Measurements from ENCODE around the gene RSBN1L.
"Not testable (repeated sequence)": the region's sequence is repeated elsewhere in the genome, so short reads cannot be mapped to it uniquely, and the experiment has no call there.

Gene RSBN1L

DNA sequence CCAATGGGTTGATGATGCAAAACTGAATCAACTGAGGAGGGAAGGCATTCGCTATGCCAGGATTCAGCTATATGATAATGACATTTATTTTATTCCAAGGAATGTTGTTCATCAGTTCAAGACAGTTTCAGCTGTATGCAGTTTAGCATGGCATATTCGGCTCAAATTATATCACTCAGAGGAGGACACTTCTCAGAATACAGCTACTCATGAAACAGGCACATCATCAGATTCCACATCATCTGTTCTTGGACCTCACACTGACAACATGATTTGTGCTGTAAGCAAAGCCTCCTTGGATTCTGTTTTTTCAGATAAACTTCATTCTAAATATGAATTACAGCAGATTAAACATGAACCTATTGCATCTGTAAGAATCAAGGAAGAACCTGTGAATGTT, 82.3 kb downstream of the RSBN1L start:
- DNase-seq = no peak

DNA sequence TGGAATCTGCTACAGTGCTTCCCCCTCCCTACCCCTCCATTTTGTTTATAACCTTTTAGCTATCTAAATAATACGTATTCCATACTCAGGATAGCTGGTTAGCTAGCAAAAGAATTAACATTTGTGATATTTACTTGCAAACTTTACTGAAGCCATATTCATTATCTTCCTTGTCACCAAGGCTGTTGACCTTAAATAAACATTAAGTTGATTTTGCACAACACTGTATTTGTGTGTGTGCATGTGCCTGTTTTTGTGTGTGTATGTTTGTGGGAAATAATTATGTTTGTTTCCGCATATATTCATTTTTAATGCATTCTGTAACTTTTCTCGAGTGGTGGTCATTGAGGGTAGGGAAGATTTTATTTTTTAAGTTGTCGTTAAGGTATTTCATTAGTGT, 86.1 kb downstream of the RSBN1L start:
- no peak for DNase-seq

DNA sequence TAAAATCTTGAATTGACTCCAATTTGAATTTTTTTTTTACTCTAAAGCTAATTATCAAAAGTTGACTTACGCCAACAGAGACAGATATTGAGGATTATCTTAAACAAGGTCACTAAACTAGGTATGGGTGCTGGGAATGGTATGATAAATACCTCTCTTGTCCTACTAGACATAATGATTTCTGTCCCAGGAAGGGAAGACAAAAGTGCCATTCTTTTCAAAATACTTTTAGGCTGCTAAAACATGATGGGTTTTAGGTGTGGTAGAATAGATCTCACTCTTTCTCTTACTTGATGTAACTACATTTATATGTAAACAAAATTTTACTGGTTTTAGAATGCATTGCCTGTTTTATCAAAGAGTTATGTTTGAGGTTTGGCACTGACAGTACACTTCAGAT, 86.9 kb downstream of the RSBN1L start:
- no peak for DNase-seq

DNA sequence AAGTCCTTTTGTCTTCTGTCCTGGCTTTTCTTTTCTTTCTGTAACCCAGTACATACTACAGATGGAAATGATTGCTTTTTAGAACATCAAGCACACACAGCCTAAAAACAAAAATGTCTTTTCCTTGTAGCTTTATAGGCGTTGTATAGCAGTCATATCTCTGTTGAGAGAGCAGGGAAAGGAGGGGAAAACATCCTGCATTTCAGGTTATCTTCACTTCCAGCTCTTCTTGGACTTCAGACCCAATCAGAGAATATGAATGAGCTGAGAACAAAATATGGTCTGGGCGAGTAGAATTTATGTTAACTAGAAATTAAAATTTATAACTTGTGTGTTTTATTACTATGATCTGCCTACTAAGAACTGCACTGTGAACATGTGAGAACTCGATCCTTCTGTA, 87.3 kb downstream of the RSBN1L start:
- no peak for DNase-seq

DNA sequence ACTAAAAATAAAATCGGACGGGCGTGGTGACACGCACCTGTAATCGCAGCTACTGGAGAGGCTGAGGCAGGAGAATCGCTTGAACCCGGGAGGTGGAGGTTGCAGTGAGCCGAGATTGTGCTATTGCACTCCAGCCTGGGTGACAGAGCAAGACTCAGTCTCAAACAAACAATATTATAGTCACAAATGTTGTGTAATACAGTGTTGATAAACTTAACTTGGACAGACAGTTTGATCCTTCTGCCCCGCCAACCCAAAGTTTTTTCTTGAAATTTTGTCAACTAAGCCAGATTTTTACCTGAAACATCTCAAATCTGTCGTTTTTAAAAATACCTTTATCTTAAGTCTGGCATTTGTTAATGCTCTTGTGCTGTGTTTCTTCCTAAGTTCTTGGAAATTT, 88.2 kb downstream of the RSBN1L start:
- not testable (repeated sequence) for DNase-seq

DNA sequence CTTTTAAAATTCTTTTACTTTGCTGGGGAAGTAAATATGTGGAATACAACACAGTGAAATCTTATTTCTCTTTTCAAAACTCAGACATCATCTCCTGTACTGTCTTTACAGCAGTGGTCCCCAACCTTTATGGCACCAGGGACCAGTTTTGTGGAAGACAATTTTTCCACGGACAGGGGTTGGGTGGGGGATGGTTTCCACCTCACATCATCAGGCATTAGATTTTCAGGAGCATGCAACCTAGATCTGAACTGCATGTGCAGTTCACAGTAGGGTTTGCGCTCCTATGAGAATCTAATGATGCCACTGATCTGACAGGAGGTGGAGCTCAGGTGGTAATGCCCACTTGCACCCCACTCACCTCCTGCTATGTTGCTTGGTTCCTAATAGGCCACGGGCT, 89.8 kb downstream of the RSBN1L start:
- no peak for DNase-seq

DNA sequence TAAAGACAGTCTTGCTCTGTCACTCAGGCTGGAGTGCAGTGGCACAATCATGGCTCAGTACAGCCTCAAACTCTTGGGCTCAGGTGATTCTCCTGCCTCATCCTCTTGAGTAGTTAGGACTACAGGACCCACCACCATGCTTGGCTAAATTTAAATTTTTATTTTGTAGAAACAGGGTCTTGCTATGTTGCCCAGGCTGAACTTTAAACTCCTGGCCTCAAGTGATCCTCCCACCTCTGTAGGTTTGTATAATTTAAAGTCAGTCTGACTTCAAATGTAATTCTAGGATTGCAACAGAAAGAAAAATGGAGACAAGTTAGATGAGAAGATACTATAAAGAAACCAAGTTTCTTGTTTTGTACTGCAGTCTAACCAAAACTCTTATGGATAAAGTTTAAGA, 90.5 kb downstream of the RSBN1L start:
- DNase-seq = no peak

DNA sequence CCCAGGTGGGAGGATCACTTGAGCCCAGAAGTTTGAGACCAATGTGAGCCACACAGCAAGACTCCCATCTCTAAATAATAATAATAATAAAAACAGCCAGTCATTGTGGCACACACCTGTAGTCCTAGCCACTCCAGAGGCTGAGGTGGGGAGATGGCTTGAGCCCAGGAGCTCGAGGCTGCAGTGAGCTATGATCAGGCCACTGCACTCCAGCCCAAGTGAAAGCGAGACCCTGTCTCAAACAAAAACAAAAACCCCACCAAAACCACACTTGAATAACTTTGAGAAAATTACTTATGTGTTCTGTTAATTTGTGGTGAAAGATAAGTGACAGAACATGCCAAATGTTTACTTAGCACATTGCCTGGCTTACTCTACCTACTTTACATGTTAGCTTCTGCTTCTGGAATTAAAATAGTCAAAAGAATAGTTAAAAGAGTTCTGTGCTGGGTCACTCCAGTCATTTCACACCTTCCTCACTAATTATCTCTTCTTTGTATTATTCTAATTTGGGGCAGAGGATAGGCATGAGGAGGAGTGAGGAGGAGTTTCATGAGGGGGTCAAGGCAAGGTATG, 92.2 kb downstream of the RSBN1L start:
- DNase-seq = no peak

DNA sequence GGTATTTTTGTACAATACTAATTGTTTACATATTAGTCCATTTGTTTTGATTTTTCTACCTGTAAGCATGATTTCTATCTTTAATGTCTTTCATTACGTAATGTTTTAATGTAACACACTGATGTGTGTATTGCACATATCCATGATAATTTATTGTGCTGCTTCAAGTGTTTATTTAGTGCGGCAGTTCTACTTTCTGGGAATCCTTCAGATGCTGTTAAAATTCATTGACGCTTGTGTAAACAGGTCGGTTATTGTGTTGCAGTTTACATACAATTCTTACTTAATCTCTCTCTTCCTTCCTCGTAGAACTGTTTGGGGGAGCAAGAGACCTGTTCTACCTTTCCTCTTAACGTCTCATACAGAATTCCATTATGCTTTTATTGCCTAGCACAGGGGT, 95.1 kb downstream of the RSBN1L start:
- no peak for DNase-seq

DNA sequence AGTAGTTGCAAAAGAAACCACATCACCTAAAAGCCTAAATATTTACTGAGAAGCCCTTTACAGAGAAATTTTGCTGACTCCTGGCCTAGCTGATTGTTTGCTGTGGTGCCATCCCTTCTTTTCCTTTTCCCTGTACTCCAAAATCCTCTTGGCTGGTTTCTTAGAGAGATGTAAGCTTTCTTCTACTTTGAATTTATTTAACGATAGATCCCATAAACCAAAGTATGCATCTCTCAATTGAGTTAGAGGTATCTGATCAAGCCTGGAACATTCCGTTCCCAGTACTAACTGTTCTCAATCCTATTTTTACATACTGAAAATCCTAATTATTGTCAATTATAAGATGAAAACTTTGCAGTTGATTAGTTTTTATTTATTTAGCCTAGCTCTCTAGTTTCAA, 95.7 kb downstream of the RSBN1L start:
- no peak for DNase-seq

DNA sequence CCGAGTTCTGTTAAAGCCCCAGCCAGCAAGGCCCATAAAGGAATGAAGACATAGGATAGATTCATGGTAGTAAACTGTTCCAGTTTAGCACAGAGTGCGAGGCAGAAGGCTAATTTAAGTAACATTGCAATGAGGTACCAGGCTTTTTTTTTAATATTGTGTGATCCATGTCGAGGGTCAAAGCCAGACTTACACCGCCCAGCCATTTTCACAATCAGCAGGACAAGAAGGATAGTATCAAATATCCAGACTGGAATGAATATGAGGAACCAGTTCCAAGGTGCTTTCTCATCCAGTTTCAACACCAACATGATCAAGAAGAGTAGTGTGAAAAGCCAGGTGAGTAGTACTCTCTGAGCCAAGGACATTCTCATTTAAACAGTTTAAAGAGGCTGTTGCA, 97.7 kb downstream of the RSBN1L start:
- no peak for DNase-seq

DNA sequence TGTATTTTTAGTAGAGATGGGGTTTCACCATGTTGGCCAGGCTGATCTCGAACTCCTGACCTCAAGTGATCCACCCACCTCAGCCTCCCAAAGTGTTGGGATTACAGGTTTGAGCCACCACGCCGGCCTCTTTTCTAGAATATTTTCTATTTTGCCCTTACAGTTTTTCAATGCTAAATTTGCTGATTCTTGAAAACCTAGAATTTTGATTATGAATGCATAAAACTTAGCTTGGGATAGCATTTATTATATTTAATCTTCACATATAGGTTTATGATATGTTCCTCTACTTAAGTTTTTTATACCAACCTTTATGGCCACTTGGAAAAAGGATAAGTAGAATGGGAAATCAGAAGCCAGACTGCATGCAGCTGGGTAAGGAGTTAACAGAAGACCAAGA, 99.8 kb downstream of the RSBN1L start:
- no peak for DNase-seq

DNA sequence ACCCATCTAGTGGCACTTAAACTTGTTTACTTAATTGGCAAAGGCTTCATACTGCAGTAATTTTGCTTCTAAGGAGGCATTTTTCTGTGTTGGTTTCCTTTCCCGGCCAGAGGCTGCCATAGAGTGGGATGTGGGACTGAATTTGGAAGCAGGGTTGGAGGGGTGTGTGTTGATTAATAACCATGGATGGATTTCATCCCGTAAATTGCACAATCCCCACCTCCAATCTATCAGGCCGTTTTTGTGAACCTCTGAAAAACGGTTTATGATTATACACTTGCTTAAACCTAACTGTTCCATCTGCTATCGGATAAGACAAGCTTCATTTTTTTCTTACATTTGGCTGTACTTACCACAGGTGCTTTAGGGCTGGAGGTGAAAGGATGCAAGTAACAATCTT, 100.7 kb downstream of the RSBN1L start:
- no peak for DNase-seq

DNA sequence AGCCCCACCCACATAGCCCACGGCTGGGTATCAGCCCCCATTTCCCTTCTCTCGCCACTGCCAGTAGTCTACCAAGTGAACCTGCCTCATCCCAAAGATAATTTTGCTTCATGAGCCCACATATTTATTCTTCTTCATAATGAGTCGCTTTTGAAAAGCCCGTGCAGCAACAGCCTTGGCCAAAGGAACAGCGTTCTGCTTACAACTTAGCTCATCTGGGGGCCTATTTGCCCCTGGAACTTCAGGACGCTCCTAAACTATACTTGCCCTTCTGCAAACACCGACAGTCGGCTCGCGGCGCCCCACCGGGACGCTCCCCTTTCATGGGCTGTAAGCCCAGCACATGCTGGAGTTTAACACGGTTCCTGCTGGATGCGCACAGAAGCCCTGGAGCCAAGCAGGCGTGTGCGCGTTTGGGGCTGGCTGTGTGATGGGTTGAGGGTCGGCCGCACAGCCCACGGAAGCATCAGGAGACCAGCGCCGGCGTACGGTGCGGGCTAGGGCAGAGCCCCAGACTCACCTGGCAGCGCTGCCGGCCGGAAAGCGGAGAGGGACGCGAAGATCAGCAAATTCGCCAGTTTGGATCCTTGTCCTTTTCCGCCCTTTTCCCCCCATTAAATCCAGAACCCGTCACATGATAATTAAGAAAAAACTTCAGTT, 101.6 kb downstream of the RSBN1L start:
- DNase-seq = peak; percentile 30

DNA sequence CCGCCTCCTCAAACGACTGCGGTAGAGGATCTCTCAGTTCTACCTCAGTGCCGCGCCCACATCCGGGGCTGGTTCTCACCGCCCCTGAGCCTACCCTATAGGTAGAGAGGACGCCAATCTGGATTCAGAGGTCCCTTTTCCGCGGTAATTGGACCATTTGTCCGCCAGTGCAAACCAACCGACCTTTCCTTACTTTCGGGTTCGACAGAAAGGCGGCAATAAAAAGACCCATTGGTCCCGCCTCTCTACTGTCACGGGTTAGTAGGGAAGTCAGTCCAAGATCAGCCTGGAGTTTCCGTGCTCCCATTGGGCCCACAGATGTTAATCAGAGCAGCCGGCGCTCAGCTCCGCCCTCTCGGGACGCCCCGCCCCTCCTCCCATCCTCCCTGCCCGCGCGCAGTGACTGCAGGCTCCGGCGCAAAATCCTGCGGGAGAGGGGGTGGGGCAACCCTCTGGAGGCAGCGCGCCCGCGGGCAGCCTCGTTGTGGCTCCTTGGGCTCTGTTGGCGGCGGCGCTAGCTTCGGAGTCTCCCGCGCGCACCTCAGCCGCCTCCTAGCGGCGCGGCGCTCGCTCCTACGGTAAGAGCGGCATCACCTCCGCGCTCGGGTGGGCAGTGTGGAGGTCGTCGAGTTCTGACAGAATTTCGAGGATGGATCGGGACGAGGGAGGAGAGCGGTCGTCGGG, 102.3 kb downstream of the RSBN1L start, which contains the start of the genes PHTF2 and TMEM60:
TSS of gene PHTF2 (plus strand) at position 380 of the 684 bp plus-strand sequence.
TSS of gene TMEM60 (minus strand) at position 41 of the 684 bp plus-strand sequence. CDS start 4,061 bp downstream, outside the sequence.
- peak; percentile 94 for DNase-seq

DNA sequence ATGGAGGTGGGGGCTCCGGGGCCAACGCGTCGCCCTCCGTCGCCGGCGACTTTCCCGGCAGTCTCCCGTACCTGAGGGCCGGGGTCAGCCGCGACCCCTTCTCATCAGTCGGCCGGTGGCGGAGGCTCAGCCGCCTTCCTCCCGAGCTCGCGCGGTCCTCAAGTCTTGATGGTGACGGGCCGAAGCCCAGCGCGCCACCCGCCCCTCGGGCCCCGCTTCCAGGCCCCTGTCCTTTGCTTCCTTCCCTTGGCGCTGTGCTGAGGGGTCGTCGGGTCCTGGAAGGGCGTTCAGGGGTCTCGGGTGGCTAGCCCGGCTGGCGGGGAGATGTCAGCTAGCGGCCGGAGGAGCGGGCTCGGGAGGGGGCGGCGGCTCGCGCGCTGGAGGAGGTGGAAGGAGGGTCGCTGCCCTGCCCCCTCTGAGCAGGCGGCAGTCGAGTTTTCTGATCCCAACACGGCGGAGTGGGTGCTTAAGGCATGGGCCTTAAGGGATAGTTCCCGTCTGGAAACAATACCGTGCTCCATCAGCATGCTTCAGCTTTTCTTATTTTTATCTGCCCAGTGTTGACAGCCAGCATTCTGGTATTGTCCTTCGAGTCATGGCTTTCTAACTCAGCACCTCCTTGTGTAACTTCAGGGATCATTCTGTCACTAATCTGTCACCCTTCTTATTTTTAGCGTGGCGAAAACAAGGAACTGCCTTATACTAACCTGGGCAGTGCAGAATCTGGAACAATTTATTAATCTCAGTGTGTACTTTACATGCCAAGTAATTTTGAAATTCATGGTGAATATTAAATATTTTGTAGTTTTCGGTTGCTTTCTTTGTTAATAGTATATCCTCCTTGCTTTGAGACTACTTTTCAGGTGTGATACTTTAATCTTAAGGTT, 103.1 kb downstream of the RSBN1L start:
- no peak for DNase-seq

DNA sequence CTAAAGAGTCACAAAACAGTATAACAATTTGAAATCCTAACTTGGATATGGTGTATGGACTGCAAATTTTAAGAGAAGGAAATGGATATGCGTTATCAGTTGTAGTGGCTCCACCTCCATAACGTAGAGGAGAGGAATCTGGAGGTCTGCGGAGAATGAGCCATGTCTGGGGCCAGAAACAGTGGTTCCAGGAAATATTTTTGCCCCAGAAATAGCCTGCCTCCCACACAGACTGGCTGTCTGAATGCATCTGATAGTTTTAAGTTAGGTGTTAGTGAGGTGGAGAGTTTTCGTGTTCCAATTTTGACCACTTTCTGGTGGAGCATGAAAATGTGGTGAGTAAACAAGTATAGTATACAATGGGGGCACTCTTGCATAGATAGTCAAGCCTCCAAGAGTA, 103.9 kb downstream of the RSBN1L start:
- no peak for DNase-seq

DNA sequence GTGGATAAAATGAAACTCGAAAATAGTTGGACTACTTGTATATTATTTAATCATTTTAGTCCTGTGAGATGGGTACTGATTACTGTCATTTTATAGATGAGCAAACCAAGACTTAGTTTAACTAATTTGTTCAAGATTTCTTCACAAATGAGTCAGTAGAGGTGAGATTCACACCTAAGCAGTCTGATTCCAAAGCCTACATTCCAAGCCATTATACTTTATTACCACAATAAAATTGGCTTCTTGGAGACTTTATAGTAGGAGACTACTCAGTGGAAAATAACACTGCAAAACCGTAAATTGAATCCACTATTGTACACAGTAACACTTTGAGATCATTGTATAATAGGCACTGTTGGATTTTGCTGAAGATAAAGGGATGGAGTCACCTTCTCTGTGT, 104.5 kb downstream of the RSBN1L start:
- DNase-seq = no peak

DNA sequence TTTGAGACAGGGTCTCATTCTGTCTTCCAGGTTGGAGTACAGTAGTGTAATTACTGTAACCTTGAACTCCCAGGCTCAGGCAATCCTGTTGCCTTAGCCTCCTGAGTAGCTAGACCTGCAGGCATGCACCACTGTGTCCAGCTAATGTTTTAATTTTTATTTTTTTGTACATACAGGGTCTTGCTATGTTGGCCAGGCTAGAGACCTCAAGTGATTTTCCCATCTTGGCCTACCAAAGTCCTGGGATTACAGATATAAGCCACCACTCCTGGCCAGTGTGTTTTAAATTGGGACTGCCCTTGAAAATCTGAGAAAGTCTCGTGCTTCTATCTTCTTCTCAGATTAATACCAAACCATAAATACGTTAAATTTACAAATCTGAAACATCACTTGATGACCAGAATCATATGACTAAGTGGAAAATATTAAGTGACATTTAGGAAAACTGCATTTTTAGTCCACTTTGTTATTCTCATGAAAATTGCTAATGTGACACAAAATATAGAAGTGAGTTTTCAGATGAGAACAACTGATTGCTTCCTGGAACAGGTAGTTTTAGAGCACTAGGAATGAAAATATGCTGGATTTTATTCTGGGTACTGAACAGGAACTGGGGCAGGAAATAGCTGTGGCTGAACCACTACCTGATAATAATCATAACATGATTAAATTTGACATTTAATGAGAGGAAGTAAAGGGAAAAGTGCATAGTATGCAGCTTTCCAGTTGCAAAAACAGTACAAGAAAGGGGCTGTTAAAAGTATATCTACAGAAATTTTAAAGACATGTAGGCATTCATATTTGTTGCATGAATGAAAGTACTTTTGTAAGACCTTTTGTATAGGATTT, 106.5 kb downstream of the RSBN1L start:
- DNase-seq = no peak

DNA sequence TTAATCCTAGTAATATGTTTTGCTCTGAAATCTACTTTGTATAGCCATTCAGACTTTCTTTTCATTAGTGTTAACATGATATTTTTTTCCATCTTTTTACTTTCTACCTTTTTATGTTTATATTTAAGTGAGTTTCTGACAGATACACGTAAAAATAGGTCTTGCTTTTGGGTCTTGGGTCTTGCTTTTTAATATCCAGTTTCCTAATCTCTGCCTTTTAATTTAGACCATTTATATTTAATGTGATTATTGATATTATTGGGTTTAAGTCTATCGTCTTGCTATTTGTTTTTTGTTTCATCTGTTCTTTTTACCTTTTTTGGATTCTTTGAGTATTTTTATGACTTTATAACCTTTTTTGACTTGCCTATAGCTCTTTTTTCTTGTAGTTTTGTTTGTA, 110.2 kb downstream of the RSBN1L start:
- DNase-seq = no peak

DNA sequence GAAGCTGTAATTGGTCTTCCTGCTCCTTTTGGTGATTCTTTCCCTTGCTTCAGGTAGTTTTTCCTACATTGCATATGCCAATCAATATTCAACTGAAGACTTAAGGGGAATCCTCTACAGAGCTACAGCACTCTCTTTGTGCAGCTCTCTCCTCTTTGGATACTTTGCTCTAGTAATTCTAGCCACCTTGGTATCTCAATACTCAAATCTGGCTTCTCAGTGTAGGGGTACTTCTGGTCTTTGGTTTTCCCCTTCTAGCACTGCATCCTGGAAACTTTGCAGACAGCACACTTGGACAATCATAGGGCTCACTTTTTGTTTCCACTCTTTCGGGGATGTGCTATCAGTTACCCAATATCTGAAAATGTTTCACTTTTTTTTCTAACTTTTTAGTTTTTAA, 112.3 kb downstream of the RSBN1L start:
- no peak for DNase-seq
